ENCODE results near the gene KNDC1. TPM values are rescaled to one million over a fixed set of nuclear protein-coding genes. Genes with fewer than 3 reads are reported as not detected.
"Not testable (repeated sequence)": the region's sequence is repeated elsewhere in the genome, so short reads cannot be mapped to it uniquely, and the experiment has no call there.

Gene KNDC1
- polyA plus RNA-seq = under 1 TPM; 0.13 to 0.34 (median 0.28) TPM

- WGBS, 3 donors = 1 to 2% (median 1%) methylated on average over 40 to 108 of the region's 108 CpGs
- H3K27ac ChIP-seq (ENCODE audit: low read depth, low read length) = no peak within 1 kb of the TSS
Measured at GRCh38 chr10:133159950-133160825, at the start of gene KNDC1. KNDC1 (plus strand) TSS chr10:133160219; CDS start chr10:133160468, 249 bp downstream.

GRCh38 chr10:133110609-133111275 is 49.3 kb upstream of the KNDC1 start:
- WGBS, 3 donors = 50 to 57% (median 54%) methylated on average over 3 to 6 of the region's 6 CpGs
- no peak overlapping the region for H3K27ac ChIP-seq (ENCODE audit: low read depth, low read length)

GRCh38 chr10:133111640-133112039 is 48.4 kb upstream of the KNDC1 start:
- 16 to 36% (median 31%) methylated on average over 3 to 6 of the region's 7 CpGs for WGBS, 3 donors
- H3K27ac ChIP-seq (ENCODE audit: low read depth, low read length) = not testable (repeated sequence)

- H3K27ac ChIP-seq (ENCODE audit: low read depth, low read length) = no peak overlapping the region
- WGBS, 3 donors = 91 to 93% (median 92%) methylated on average over 28 to 31 of the region's 31 CpGs
Measured at GRCh38 chr10:133113146-133113830, 46.7 kb upstream of the KNDC1 start.

GRCh38 chr10:133113847-133114246 is 46.2 kb upstream of the KNDC1 start:
- no peak overlapping the region for H3K27ac ChIP-seq (ENCODE audit: low read depth, low read length)
- WGBS, 3 donors = 89 to 91% (median 89%) methylated on average over 11 to 12 of the region's 12 CpGs

GRCh38 chr10:133114251-133114650 is 45.8 kb upstream of the KNDC1 start:
- no peak overlapping the region for H3K27ac ChIP-seq (ENCODE audit: low read depth, low read length)
- WGBS, 3 donors = 80 to 89% (median 89%) methylated on average over 18 of the region's 18 CpGs

- H3K27ac ChIP-seq (ENCODE audit: low read depth, low read length) = no peak overlapping the region
- 76 to 84% (median 82%) methylated on average over 33 of the region's 33 CpGs for WGBS, 3 donors
Measured at GRCh38 chr10:133114726-133115452, 45.1 kb upstream of the KNDC1 start.

GRCh38 chr10:133115453-133115842 is 44.6 kb upstream of the KNDC1 start:
- no peak overlapping the region for H3K27ac ChIP-seq (ENCODE audit: low read depth, low read length)
- WGBS, 3 donors = 74 to 80% (median 76%) methylated on average over 12 to 13 of the region's 13 CpGs

GRCh38 chr10:133115976-133116375 is 44.0 kb upstream of the KNDC1 start:
- 52 to 63% (median 54%) methylated on average over 17 of the region's 17 CpGs for WGBS, 3 donors
- H3K27ac ChIP-seq (ENCODE audit: low read depth, low read length) = no peak overlapping the region

- WGBS, 3 donors = 62 to 76% (median 72%) methylated on average over 9 to 14 of the region's 14 CpGs
- no peak overlapping the region for H3K27ac ChIP-seq (ENCODE audit: low read depth, low read length)
Measured at GRCh38 chr10:133116455-133116854, 43.6 kb upstream of the KNDC1 start.

GRCh38 chr10:133117036-133117687 is 42.9 kb upstream of the KNDC1 start:
- H3K27ac ChIP-seq (ENCODE audit: low read depth, low read length) = no peak overlapping the region
- 81 to 91% (median 89%) methylated on average over 17 to 21 of the region's 21 CpGs for WGBS, 3 donors

GRCh38 chr10:133117688-133118071 is 42.3 kb upstream of the KNDC1 start:
- H3K27ac ChIP-seq (ENCODE audit: low read depth, low read length) = no peak overlapping the region
- 65 to 75% (median 67%) methylated on average over 8 of the region's 8 CpGs for WGBS, 3 donors

- 83 to 96% (median 89%) methylated on average over 8 of the region's 8 CpGs for WGBS, 3 donors
- H3K27ac ChIP-seq (ENCODE audit: low read depth, low read length) = no peak overlapping the region
Measured at GRCh38 chr10:133121479-133121878, 38.5 kb upstream of the KNDC1 start.

- 61 to 77% (median 62%) methylated on average over 31 to 33 of the region's 33 CpGs for WGBS, 3 donors
- H3K27ac ChIP-seq (ENCODE audit: low read depth, low read length) = no peak overlapping the region
Measured at GRCh38 chr10:133122171-133122935, 37.7 kb upstream of the KNDC1 start.

GRCh38 chr10:133123050-133123745 is 36.8 kb upstream of the KNDC1 start:
- H3K27ac ChIP-seq (ENCODE audit: low read depth, low read length) = no peak overlapping the region
- 66 to 71% (median 68%) methylated on average over 39 of the region's 39 CpGs for WGBS, 3 donors

- no peak overlapping the region for H3K27ac ChIP-seq (ENCODE audit: low read depth, low read length)
- 70 to 80% (median 78%) methylated on average over 23 of the region's 23 CpGs for WGBS, 3 donors
Measured at GRCh38 chr10:133123746-133124356, 36.2 kb upstream of the KNDC1 start.

Data from adipose tissue (tissue), 3 donors.